IPS DF 6.9 (cell line): ENCODE measurements around the gene SERPINH1.

Experiments
- DNase-seq: peaks from one replicate; pipeline ENCODE4 v3.0.0-alpha.2; 2013; ENCODE audit warnings: low read depth, low spot score
- H3K27ac ChIP-seq: one replicate; pipeline ENCODE4 v1.5.1; 2013; ENCODE audit warnings: low read length, control low read depth
- H3K27me3 ChIP-seq: 2 replicates; pipeline ENCODE4 v1.6.1; 2013; ENCODE audit warnings: mild to moderate bottlenecking, low read length; ENCODE audit not compliant: control insufficient read depth, insufficient read depth
- H3K36me3 ChIP-seq: 2 replicates; pipeline ENCODE4 v1.6.1; 2013; ENCODE audit warnings: low read length; ENCODE audit not compliant: control insufficient read depth, insufficient read depth
- H3K4me1 ChIP-seq: 2 replicates; pipeline ENCODE4 v1.6.1; 2013; ENCODE audit warnings: low read length; ENCODE audit not compliant: control insufficient read depth, insufficient read depth
- H3K4me3 ChIP-seq: 2 replicates; pipeline ENCODE4 v1.5.1; 2013; ENCODE audit warnings: mild to moderate bottlenecking, low read length
- H3K9me3 ChIP-seq: 2 replicates; pipeline ENCODE4 v1.6.1; 2013; ENCODE audit warnings: low read length, inconsistent platforms; ENCODE audit not compliant: control insufficient read depth, insufficient read depth
- WGBS: extraction: QIAGEN DNeasy Blood & Tissue Kit; methylation state at CpG from one replicate; pipeline ENCODE4 v1.1.7; 2013; ENCODE audit warnings: mixed read lengths, missing lambda C conversion rate; ENCODE audit not compliant: insufficient read length, insufficient coverage; 5-methylcytosine and 5-hydroxymethylcytosine counted together

Gene SERPINH1

GRCh38 chr11:75523811-75524664, 38.0 kb upstream of the SERPINH1 start:
- no CpG with 5 or more reads among the region's 10 CpGs for WGBS
- DNase-seq = no peak
- Histone ChIP-seq H3K36me3 (no peaks in the 10 kb centered on the region), H3K27ac (no peak overlapping the region), H3K9me3 (no peaks in the 10 kb centered on the region), H3K4me1 (no peaks in the 10 kb centered on the region), H3K4me3 (no peak overlapping the region), H3K27me3 (peaks cover 13% of the 10 kb centered on the region)

DNA sequence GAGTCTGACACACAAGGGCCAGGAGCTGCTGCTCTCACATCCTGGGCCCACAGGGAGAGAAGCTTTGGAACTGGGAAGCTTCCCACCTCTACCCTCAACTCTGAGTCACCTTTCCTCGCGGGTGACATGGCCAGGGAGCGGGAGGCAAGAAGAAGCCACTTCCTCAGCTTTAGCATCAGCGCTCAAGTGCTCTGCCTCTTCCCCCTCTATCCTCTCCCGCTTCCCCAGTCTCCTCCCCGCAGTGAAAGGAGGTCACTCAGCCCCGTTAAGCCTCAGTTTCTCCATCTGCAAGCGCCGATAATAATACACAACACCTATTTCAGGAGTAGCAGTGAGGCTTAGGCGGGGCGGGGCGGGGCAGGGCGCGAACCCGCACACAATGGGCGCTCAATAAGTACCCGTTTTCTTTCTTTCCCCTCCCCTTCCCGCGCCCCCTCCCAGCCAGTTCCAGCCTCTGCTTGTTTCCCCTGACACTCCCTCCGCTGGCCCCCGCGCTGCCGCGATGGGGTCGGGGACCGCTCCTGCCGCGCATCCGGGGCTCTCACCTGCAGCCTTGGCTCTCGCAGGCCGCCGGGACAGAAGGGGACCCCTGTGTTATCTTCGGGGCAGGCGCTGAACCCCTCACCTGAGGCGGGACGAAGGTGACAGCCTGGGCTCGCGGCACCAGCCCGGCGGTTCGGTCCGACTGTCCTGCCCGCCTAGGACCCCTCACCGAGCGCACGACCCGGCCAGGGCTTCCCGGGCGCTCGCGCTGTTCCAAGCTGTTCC, 37.2 kb upstream of the SERPINH1 start:
- Histone ChIP-seq H3K9me3 (no peaks in the 10 kb centered on the region), H3K27ac (no peak overlapping the region), H3K36me3 (no peaks in the 10 kb centered on the region), H3K4me1 (no peaks in the 10 kb centered on the region), H3K27me3 (peaks cover 13% of the 10 kb centered on the region), H3K4me3 (peak overlapping the region; percentile 67)
- WGBS = no CpG with 5 or more reads among the region's 51 CpGs
- DNase-seq = no peak

DNA sequence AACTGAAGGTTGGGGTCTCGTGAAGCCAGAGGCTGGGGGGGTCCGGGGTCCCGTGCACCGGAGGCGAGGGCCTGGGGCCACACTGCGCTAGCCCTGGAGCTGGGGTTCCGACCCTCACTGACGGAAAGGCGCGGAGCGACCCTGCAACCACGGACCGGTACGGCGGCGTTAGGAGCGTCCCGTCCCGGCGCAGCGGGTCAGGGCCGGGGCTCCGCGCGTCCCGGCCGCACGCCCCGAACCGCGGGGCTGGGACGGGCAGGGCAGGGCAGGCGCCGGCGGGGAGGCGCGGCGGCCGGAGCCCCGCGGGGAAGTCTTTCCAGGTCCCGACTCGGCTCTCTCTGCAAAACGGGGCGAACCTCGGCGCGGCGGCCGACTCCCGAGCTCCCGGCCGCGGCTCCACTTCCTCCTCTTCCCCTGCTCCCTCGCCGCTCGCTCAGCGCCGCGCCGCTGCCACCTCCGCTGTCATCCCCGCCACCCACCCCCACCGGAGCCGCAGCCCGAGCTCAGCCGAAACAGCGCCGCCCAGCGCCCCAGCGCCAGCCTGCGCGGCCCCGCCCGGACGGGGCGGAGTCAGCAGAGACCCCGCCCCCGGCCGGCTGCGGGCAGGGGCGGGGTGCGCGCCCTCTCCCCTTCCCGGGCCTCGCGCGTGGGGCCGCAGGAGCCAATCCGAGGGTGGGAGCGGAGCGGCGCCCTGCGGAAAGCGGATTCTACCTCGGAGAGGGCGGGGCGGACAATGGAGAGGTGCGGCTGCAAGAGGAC, 36.4 kb upstream of the SERPINH1 start, which contains the start of gene GDPD5:
Gene GDPD5 (minus strand): TSS at position 509 of the 759 bp plus-strand sequence. CDS start 48,206 bp downstream, outside the sequence.
- no peaks in the 10 kb centered on the region for H3K36me3 ChIP-seq
- peaks cover 13% of the 10 kb centered on the region for H3K27me3 ChIP-seq
- H3K4me3 ChIP-seq = peak within 1 kb of the TSS; percentile 67
- H3K9me3 ChIP-seq = no peaks in the 10 kb centered on the region
- peak; percentile 55 for DNase-seq
- no peak within 1 kb of the TSS for H3K27ac ChIP-seq
- H3K4me1 ChIP-seq = no peaks in the 10 kb centered on the region
- WGBS = no CpG with 5 or more reads among the region's 99 CpGs

DNA sequence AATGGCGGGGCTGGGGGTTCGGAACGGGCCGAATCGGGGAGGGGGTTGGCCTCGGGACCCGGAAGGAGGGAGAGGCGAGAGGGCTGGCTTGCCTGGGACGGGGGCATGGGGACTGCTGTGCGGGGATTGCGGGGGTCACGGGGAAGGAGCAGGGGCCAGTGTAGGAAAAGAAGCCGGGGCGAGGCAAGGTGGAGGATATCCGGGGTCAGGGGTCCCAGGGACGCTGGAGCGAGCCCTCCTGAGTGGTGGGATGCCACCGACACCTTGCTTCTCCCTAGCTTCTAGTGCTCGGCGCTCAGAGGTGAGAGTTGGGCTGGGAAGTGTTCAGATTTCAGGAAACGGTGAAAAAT, 35.9 kb upstream of the SERPINH1 start:
- WGBS = no CpG with 5 or more reads among the region's 21 CpGs
- H3K36me3 ChIP-seq = no peaks in the 10 kb centered on the region
- DNase-seq = no peak
- H3K9me3 ChIP-seq = no peaks in the 10 kb centered on the region
- H3K27me3 ChIP-seq = peaks cover 13% of the 10 kb centered on the region
- H3K4me3 ChIP-seq = peak overlapping the region; percentile 67
- H3K4me1 ChIP-seq = no peaks in the 10 kb centered on the region; the same call in 1 of the 2 replicates
- no peak overlapping the region for H3K27ac ChIP-seq

DNA sequence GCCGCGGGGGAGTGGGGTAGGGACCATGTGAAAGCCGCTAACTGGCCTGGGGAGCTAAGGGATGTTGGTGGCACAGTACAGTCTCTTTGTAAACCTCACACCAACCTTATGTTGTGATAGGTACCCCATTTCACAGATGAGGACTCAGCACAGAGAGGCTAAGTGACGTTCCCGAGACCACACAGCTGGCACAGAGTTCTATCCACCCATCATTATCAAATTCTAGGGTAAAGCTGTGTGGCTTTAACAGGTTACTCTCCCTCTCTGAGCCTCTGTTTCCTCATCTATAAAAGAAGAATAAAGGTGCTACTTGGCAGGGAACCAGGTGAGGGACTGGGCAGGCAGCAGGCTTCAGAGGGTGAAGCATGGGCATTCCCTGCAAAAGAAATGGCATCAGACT, 34.9 kb upstream of the SERPINH1 start:
- H3K4me1 ChIP-seq = peaks cover 2% of the 10 kb centered on the region
- no peak for DNase-seq
- whole genome bisulfite sequencing = no CpG with 5 or more reads among the region's 5 CpGs
- peaks cover 13% of the 10 kb centered on the region for H3K27me3 ChIP-seq
- no peaks in the 10 kb centered on the region for H3K36me3 ChIP-seq
- no peak overlapping the region for H3K27ac ChIP-seq
- no peaks in the 10 kb centered on the region for H3K9me3 ChIP-seq
- no peak overlapping the region for H3K4me3 ChIP-seq

- Histone ChIP-seq H3K36me3 (no peaks in the 10 kb centered on the region), H3K9me3 (no peaks in the 10 kb centered on the region), H3K4me3 (no peak overlapping the region), H3K4me1 (peaks cover 2% of the 10 kb centered on the region), H3K27me3 (peaks cover 13% of the 10 kb centered on the region), H3K27ac (no peak overlapping the region)
- no CpG with 5 or more reads among the region's 10 CpGs for WGBS
- no peak for DNase-seq
These were observed 33.9 kb upstream of the SERPINH1 start for GRCh38 chr11:75527938-75528735.

GRCh38 chr11:75530577-75530976, 31.5 kb upstream of the SERPINH1 start:
- H3K4me3 ChIP-seq = no peak overlapping the region
- H3K9me3 ChIP-seq = no peaks in the 10 kb centered on the region
- no peaks in the 10 kb centered on the region for H3K27me3 ChIP-seq
- no peak overlapping the region for H3K27ac ChIP-seq
- H3K36me3 ChIP-seq = no peaks in the 10 kb centered on the region
- no CpG with 5 or more reads among the region's 3 CpGs for WGBS
- no peak for DNase-seq
- peaks cover 2% of the 10 kb centered on the region for H3K4me1 ChIP-seq

GRCh38 chr11:75531325-75531724, 30.7 kb upstream of the SERPINH1 start:
- Histone ChIP-seq H3K4me3 (no peak overlapping the region), H3K36me3 (no peaks in the 10 kb centered on the region), H3K9me3 (no peaks in the 10 kb centered on the region), H3K27ac (no peak overlapping the region), H3K4me1 (peaks cover 2% of the 10 kb centered on the region), H3K27me3 (no peaks in the 10 kb centered on the region)
- DNase-seq = no peak
- WGBS = no CpG with 5 or more reads among the region's 4 CpGs

DNA sequence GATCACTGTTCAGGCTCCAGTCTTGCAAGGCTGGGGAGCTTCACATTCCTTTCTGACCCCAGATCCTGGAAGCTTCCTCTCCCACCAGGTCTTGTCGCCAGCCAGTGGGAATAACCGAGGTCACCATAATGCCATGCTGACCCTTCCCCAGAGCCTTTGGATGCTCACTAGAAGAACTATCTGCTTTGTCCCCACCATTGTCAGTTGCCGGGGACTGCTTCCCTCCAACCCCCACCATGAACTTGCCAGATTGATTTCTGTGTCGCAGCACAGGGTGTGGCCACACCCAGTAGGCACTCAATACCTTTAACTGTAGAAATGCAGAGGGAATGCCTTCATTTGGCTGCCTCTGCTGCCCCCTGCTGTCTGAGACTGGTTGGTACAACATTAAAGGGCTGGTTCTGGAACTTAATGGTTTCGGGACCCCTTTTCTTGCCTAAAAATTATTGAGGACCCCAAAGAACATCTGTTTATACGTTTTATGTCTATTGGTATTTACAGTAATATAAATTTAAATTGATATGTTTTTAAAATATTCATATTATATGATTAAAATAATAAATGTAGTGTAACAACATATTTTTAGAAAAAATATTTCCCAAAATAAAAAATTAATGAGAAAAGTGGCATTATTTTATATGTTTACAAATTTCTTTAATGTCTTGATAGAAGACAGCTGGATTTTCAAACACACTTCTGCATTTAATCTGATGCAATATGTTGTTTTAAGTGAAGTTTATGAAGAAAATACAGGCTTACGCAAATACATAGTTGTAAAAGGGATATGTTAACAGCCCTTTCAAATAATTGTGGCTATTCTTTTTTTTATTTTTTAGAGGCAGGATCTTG, 29.6 kb upstream of the SERPINH1 start:
- Histone ChIP-seq H3K27me3 (no peaks in the 10 kb centered on the region), H3K27ac (no peak overlapping the region), H3K4me1 (peaks cover 2% of the 10 kb centered on the region), H3K36me3 (no peaks in the 10 kb centered on the region), H3K9me3 (no peaks in the 10 kb centered on the region), H3K4me3 (no peak overlapping the region; the same call in 1 of the 2 replicates)
- WGBS = no CpG with 5 or more reads among the region's 7 CpGs
- DNase-seq = peak; percentile 63
